Pancreas (tissue), 10 donors: ENCODE measurements around the gene TFF2. TPM values are rescaled to one million over a fixed set of nuclear protein-coding genes. Genes with fewer than 3 reads are reported as not detected.

Experiments used
- ATAC-seq, 4 donors: fragments of 200-7000 bp; cut with Tn5 transposase; one replicate each; pipeline versions ENCODE4 v1.8.0 to v1.9.1; 2020; ENCODE audit warnings: mild to moderate bottlenecking in 4 of 4, moderate library complexity in 4 of 4
- DNase-seq, 6 donors: peaks; one replicate each; pipeline ENCODE4 v3.0.0-alpha.2; 2020
- FAIRE-seq: peaks from 2 replicates; lab custom pipeline; 2012; peaks lifted over from hg19 to GRCh38; lab: Jason Lieb, UNC
- H3K27ac ChIP-seq, 4 donors: fragments of 200-600 bp; sonication (generic); 1 replicate in 3 of 4; 2 replicates in 1 of 4; pipeline versions ENCODE4 v1.5.0 to v1.8.0; 2020
- H3K27me3 ChIP-seq, 4 donors: fragments of 200-600 bp; one replicate each; pipeline ENCODE4 v1.8.0; 2021
- H3K36me3 ChIP-seq, 3 donors: fragments of 200-600 bp; sonication (generic) in 1 of 3; one replicate each; pipeline versions ENCODE4 v1.5.0 to v1.8.0; 2020 to 2021
- H3K4me1 ChIP-seq, 3 donors: fragments of 200-600 bp; one replicate each; pipeline ENCODE4 v1.8.0; 2021
- H3K4me3 ChIP-seq, 4 donors: fragments of 200-600 bp; sonication (generic) in 2 of 4; one replicate each; pipeline versions ENCODE4 v1.5.0 to v1.8.0; 2020 to 2021
- H3K9me3 ChIP-seq, 4 donors: fragments of 200-600 bp; one replicate each; pipeline ENCODE4 v1.8.0; 2021
- WGBS, 2 donors: extraction: QIAGEN DNeasy Blood & Tissue Kit; methylation state at CpG; one replicate each; pipeline ENCODE4 v1.1.7; 2013; 5-methylcytosine and 5-hydroxymethylcytosine counted together
- intact Hi-C, 3 donors: fragments of 100-400 bp; cut with DNase I; formaldehyde crosslinking; loops; one replicate each; pipeline versions ENCODE4 v1.11.1 to v1.14.2; 2022
- polyA plus RNA-seq, 2 donors: library from polyadenylated mRNA; stranded (reverse); fragments of 200-250 nt; gene quantifications; one replicate each; pipeline ENCODE4 v1.2.3, GENCODE V29; 2013
- total RNA-seq, 6 donors: library from RNA; stranded (reverse); fragmentation: NEBNext Ultra II Directional in 4 of 6; extraction: Animal tissue kit (Norgen Biotek cat#: 25700) in 4 of 6; gene quantifications; one replicate each; pipeline versions ENCODE4 v1.2.1 to v1.2.4, GENCODE V29; 2021 to 2023
- TF ChIP-seq, protein P1 (sequence below), 4 donors: fragments of 200-600 bp; sonication (generic) in 3 of 4; IDR thresholded peaks; one replicate each; pipeline versions ENCODE4 v1.5.0 to v1.8.0; 2021; ENCODE audit warnings: antibody characterized with exemption in 4 of 4
- donor health status: healthy with polysubstance abuse.
- donor health status: DM: no; HTN: no; CAD: no; lungs with moderate emphysema.
- donor health status: DM: no; HTN: no; CAD: no.
- donor health status: control.
- donor health status: control.
- donor health status: Bipolar disorder and iron deficiency.
- donor health status: DM: yes; HTN: yes; CAD: no.
- donor health status: DM: no; HTN: no; CAD: no.
- donor health status: DM: no; HTN: no; CAD: no.
- donor health status: DM: yes; HTN: yes; CAD: no.

TFF2 gene
- total and polyA plus RNA-seq, 8 donors, result 0.28 to 19.6 (median 1.7) TPM

DNA sequence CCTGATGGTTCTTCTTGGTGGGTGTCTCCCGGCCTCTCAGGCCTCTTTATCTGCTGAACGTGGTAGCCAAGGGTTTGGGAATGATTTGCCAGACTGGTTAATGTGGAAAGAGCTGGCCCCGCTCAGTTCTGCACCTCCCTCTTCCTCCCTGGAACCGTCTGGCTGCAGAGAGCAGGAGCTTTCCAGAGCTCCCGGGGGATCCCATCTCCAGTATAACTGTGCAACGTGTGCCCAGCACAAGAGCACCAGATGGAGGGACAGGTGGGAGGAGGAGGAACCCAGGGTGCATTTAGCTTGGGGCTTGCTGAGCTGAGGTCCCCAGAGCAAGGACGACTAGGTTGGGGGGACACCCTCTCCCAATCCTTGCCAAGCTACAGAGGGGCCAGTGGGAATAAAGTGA, 10.5 kb upstream of the TFF2 start:
- TF ChIP-seq, protein P1, sequence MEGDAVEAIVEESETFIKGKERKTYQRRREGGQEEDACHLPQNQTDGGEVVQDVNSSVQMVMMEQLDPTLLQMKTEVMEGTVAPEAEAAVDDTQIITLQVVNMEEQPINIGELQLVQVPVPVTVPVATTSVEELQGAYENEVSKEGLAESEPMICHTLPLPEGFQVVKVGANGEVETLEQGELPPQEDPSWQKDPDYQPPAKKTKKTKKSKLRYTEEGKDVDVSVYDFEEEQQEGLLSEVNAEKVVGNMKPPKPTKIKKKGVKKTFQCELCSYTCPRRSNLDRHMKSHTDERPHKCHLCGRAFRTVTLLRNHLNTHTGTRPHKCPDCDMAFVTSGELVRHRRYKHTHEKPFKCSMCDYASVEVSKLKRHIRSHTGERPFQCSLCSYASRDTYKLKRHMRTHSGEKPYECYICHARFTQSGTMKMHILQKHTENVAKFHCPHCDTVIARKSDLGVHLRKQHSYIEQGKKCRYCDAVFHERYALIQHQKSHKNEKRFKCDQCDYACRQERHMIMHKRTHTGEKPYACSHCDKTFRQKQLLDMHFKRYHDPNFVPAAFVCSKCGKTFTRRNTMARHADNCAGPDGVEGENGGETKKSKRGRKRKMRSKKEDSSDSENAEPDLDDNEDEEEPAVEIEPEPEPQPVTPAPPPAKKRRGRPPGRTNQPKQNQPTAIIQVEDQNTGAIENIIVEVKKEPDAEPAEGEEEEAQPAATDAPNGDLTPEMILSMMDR (IDR thresholded peaks at IDR 0.05), result no peak
- Histone ChIP-seq H3K27ac (no peak overlapping the region), H3K27me3 (no peaks in the 10 kb centered on the region), H3K4me3 (no peak overlapping the region), H3K36me3 (no peaks in the 10 kb centered on the region), H3K4me1 (no peaks in the 10 kb centered on the region), H3K9me3 (no peaks in the 10 kb centered on the region)
- FAIRE-seq, result no peak
- intact Hi-C loops, result no loop called here
- WGBS, 2 donors, result 14 to 32% methylated on average over 7 of the region's 7 CpGs
- no peak for ATAC-seq
- no peak for DNase-seq

DNA sequence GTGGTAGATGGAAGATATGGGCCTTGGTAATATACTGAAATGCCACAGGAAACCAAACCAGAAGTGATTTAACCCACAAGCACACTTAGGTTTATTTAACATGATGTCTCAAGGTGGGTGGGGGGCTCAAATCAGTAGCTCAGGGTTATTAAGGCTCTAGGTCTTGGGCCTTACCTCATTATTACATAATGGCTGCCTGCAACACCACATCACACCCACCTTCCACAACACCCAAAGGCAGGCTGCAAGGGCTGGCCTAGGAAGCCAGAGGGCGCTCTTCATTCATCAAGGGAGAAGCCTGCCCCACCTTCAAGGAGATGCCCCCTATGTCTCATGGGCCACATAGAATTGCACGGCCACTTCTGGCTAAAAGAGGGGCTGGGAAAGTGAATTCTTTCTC, 9.5 kb upstream of the TFF2 start:
- Histone ChIP-seq H3K4me3 (no peak overlapping the region), H3K4me1 (no peaks in the 10 kb centered on the region), H3K27ac (no peak overlapping the region), H3K36me3 (no peaks in the 10 kb centered on the region), H3K27me3 (no peaks in the 10 kb centered on the region), H3K9me3 (no peaks in the 10 kb centered on the region)
- FAIRE-seq (no peak), ATAC-seq (no peak), DNase-seq (no peak)
- intact Hi-C loops, result no loop called here
- TF ChIP-seq, protein P1 (IDR thresholded peaks at IDR 0.05), result no peak
- WGBS, 2 donors, result 68 to 71% methylated on average over 2 of the region's 2 CpGs

DNA sequence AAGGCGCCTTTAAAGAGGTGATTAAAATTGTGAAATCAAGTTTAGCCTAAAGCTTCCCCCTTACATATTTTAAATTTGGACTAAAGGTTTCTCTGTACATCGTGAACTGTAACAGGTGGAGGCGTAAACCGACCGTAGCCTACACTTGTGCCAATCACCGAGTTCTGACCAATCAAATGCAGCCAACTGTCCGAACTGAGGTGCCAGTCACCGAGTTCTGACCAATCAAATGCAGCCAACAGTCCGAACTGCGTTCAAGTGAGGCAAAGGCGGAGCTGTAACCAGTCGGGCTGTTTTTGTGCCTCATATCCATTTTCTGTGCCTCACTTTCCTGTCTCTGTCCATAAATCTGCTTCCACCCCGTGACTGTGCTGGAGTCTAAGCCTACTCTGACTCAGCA, 8.1 kb upstream of the TFF2 start:
- Histone ChIP-seq H3K27ac (no peak overlapping the region), H3K4me1 (no peaks in the 10 kb centered on the region), H3K27me3 (no peaks in the 10 kb centered on the region), H3K4me3 (no peak overlapping the region), H3K9me3 (no peaks in the 10 kb centered on the region), H3K36me3 (no peaks in the 10 kb centered on the region)
- TF ChIP-seq, protein P1 (IDR thresholded peaks at IDR 0.05), result no peak
- no peak for FAIRE-seq
- ATAC-seq, result no peak
- 77 to 88% methylated on average over 13 of the region's 13 CpGs for WGBS, 2 donors
- intact Hi-C loops, result no loop called here
- peak in 1 of 6 donors; percentile 23 for DNase-seq

DNA sequence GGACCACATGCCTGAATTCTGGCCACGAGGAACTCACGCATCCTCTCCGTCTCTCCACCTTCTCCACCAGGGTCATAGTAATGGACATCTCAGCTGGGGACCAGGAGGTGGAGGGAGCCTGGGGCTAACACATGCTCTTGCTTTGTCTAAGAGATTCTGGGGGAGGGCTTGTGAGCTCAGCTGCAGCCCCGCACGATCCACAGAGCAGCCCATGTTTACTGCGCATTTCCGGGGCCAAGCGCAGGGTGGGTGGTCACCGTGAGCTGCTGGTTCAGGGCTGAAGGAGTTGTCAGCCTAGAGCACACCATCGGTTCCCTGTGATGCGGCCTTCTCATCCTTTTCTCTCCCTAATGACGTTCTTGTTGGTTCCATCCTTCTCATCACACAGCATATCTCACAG, 7.5 kb upstream of the TFF2 start:
- H3K27ac ChIP-seq, result no peak overlapping the region
- TF ChIP-seq, protein P1 (IDR thresholded peaks at IDR 0.05), result no peak
- H3K4me1 ChIP-seq, result no peaks in the 10 kb centered on the region
- intact Hi-C loops, result no loop called here
- FAIRE-seq (no peak), ATAC-seq (no peak), DNase-seq (peak in 1 of 6 donors; percentile 14)
- H3K36me3 ChIP-seq, result no peaks in the 10 kb centered on the region
- no peak overlapping the region for H3K4me3 ChIP-seq
- WGBS, 2 donors, result 89 to 98% methylated on average over 12 of the region's 12 CpGs
- H3K27me3 ChIP-seq, result no peaks in the 10 kb centered on the region
- H3K9me3 ChIP-seq, result no peaks in the 10 kb centered on the region

DNA sequence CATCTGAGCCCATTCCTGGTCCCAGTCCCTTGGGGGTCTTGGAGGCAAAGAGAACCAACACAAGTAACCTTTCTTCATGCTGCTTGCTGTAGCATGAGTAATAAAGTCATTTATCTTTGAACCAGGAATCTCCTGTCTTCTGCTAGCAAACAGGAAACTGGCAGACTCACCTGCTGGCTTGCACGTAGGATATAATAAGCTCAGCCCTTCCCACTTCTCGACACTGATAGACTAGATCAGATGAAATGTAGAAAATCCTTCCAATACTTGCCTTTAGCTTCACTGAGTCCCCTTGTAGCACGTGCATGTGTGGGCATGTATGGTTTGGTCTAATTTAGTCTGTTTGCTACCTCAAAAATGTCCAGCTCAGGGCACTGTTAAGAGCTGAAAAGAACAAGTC, 6.5 kb upstream of the TFF2 start:
- FAIRE-seq (no peak), ATAC-seq (peak in 1 of 4 donors; percentile 56), DNase-seq (no peak)
- H3K9me3 ChIP-seq, result no peaks in the 10 kb centered on the region
- no peaks in the 10 kb centered on the region for H3K27me3 ChIP-seq
- intact Hi-C loops, result no loop called here
- TF ChIP-seq, protein P1 (IDR thresholded peaks at IDR 0.05), result no peak
- no peaks in the 10 kb centered on the region for H3K36me3 ChIP-seq
- no peak overlapping the region for H3K4me3 ChIP-seq
- WGBS, 2 donors, result 47 to 56% methylated on average over 3 of the region's 3 CpGs
- H3K27ac ChIP-seq, result no peak overlapping the region
- H3K4me1 ChIP-seq, result no peaks in the 10 kb centered on the region
